ENCODE measurements around the gene CADPS. TPM values are rescaled to one million over a fixed set of nuclear protein-coding genes. Genes with fewer than 3 reads are reported as not detected.

Gene CADPS
- total RNA-seq, 5 donors from 2014 or later (not counting 1 experiment from before 2014, with no cell fraction given) = 0.49 TPM; not detected in 4

DNA sequence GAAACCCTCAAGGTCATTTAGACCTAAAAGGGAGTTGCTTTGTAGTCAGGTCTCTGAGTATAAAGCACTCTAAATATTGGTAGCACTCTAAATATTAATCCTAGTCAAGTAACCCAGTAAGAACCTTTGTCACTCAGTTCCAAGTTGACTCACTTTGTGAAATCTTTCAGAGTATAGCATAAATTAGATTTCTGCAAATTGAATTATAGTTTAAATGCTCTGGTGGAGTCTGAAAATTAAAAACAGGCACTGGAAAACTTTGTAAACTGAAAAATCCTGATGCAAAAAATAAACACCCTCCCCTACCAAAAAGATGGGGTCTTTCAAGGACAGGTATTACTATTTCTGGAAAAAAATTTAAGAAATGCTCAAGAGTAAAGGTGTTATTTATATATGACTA lies 305.6 kb downstream of the CADPS start:
- H3K4me1 ChIP-seq (ENCODE audit: control insufficient read depth in 1 of 2, extremely low read depth in 1 of 2, insufficient read depth in 2 of 2, low read length in 2 of 2) = no peaks in the 10 kb centered on the region
- no peaks in the 10 kb centered on the region for H3K27me3 ChIP-seq (replicated peaks in 1 of 2; ENCODE audit: control insufficient read depth in 2 of 2, extremely low read depth in 1 of 2, insufficient read depth in 2 of 2, low read length in 1 of 2)
- Mint-ChIP-seq H3K4me1 (no peaks in the 10 kb centered on the region), H3K36me3 (no peaks in the 10 kb centered on the region), H3K27me3 (peaks cover 6 to 7% of the 10 kb centered on the region in 2 donors), H3K27ac (no peak overlapping the region), H3K9me3 (no peaks in the 10 kb centered on the region), H3K4me3 (no peak overlapping the region)
- H3K4me3 ChIP-seq (ENCODE audit: control insufficient read depth in 1 of 2, extremely low read depth in 1 of 2, low read length in 1 of 2) = no peak overlapping the region
- POLR2A ChIA-PET = no interaction called here
- CTCF ChIA-PET = interaction anchor here in 1 of 2 donors (0.6 kb wide), 1 partner anchor 94 kb away, joined by 4 read pairs; no protein-coding TSS in a partner anchor
- H3K36me3 ChIP-seq (ENCODE audit: control insufficient read depth in 2 of 2, extremely low read depth in 1 of 2, insufficient read depth in 1 of 2, low read length in 1 of 2) = no peaks in the 10 kb centered on the region
- no peak for DNase-seq
- H3K27ac ChIP-seq (ENCODE audit: low read length) = no peak overlapping the region
- H3K9me3 ChIP-seq = no peaks in the 10 kb centered on the region
- no peak for ATAC-seq (replicated peaks in 1 of 4)

DNA sequence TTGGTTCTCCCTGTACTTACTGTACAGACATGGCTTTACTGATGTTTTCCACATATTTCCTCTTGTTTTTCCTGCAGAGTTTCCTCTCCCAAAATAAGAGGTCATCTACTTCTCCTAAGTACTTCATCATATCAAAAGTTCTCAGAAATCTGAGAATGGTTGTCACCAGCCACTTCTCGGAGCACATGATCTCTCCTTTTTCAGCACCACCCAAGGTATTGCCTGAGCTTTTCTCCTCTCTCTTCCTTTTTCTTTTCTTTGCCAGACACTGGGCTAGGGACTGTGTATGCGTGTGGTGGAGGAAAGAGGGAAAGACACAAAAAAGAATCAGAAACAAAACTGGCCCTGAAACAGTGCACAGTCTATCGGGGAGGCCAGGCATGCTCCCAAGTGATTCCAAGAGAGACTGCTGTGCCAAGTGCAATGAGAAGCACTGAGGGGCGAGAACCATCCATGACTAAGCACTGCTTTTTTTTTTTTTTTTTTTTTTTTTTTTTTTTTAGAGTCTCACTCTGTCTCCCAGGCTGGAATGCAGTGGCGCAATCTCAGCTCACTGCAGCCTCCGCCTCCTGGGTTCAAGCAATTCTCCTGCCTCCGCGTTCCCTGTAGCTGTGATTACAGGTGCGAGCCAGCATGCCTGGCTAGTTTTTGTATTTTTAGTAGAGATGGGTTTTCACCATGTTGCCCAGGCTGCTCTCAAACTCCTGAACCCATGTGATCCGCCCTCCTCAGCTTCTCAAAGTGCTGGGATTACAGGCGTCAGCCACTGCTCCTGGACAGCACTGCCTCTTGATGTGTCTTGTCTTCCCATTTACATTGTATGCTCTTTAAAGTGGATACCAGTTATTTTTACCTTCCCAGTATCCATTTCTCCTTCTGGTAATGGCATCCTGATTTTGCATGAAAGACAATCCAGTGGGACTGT lies 307.9 kb downstream of the CADPS start:
- Histone ChIP-seq H3K4me3 (ENCODE audit: control insufficient read depth in 1 of 2, extremely low read depth in 1 of 2, low read length in 1 of 2) (no peak overlapping the region), H3K9me3 (no peaks in the 10 kb centered on the region), H3K4me1 (ENCODE audit: control insufficient read depth in 1 of 2, extremely low read depth in 1 of 2, insufficient read depth in 2 of 2, low read length in 2 of 2) (no peaks in the 10 kb centered on the region), H3K27ac (ENCODE audit: low read length) (no peak overlapping the region), H3K36me3 (ENCODE audit: control insufficient read depth in 2 of 2, extremely low read depth in 1 of 2, insufficient read depth in 1 of 2, low read length in 1 of 2) (no peaks in the 10 kb centered on the region), H3K27me3 (replicated peaks in 1 of 2; ENCODE audit: control insufficient read depth in 2 of 2, extremely low read depth in 1 of 2, insufficient read depth in 2 of 2, low read length in 1 of 2) (no peaks in the 10 kb centered on the region)
- no peaks in the 10 kb centered on the region for H3K9me3 Mint-ChIP-seq
- H3K27me3 Mint-ChIP-seq = peaks cover 0 to 6% of the 10 kb centered on the region in 2 donors
- H3K4me3 Mint-ChIP-seq = no peak overlapping the region
- DNase-seq (no peak), ATAC-seq (replicated peaks in 1 of 4) (no peak)
- H3K36me3 Mint-ChIP-seq = no peaks in the 10 kb centered on the region
- POLR2A ChIA-PET = no interaction called here
- 63% methylated on average over 2 of the region's 11 CpGs for WGBS (ENCODE audit: insufficient coverage)
- no peaks in the 10 kb centered on the region for H3K4me1 Mint-ChIP-seq
- no peak overlapping the region for H3K27ac Mint-ChIP-seq
- CTCF ChIA-PET = no interaction called here

DNA sequence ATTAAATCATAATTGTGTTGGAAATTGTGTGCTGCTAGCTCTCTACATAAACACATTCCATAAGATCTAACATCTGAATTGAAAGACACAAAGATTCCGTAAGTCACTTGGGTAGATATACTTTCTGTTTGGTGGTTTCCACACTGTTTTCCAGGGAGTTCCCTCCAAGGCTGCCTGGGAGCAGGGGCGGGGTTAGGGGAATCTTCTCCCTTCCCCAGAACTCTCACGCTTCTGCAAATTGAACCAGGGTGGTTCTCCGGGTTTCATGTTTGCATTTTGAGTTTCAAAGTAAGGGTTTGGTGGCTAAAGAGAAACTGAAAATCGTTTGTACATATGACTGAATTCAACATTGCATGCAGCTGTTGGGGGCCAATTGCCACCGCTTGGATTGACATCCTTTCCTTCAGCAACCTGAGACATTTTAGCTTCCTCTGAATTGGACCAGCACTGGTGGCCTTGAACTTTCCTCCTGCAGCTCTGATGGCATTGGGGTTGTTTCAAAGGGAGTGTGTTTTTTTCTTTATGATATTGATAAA lies 309.1 kb downstream of the CADPS start:
- no peak overlapping the region for H3K4me3 ChIP-seq (ENCODE audit: control insufficient read depth in 1 of 2, extremely low read depth in 1 of 2, low read length in 1 of 2)
- WGBS (ENCODE audit: insufficient coverage) = no CpG with 5 or more reads among the region's 6 CpGs
- ChIA-PET POLR2A (no interaction called here), CTCF (no interaction called here)
- no peaks in the 10 kb centered on the region for H3K4me1 ChIP-seq (ENCODE audit: control insufficient read depth in 1 of 2, extremely low read depth in 1 of 2, insufficient read depth in 2 of 2, low read length in 2 of 2)
- no peak for DNase-seq
- H3K4me3 Mint-ChIP-seq = no peak overlapping the region
- no peaks in the 10 kb centered on the region for H3K27me3 ChIP-seq (replicated peaks in 1 of 2; ENCODE audit: control insufficient read depth in 2 of 2, extremely low read depth in 1 of 2, insufficient read depth in 2 of 2, low read length in 1 of 2)
- peaks cover 0 to 3% of the 10 kb centered on the region in 2 donors for H3K27me3 Mint-ChIP-seq
- H3K4me1 Mint-ChIP-seq = no peaks in the 10 kb centered on the region
- no peaks in the 10 kb centered on the region for H3K36me3 ChIP-seq (ENCODE audit: control insufficient read depth in 2 of 2, extremely low read depth in 1 of 2, insufficient read depth in 1 of 2, low read length in 1 of 2)
- H3K9me3 Mint-ChIP-seq = no peaks in the 10 kb centered on the region
- ATAC-seq (replicated peaks in 1 of 4) = no peak
- no peak overlapping the region for H3K27ac Mint-ChIP-seq
- H3K36me3 Mint-ChIP-seq = no peaks in the 10 kb centered on the region
- no peak overlapping the region for H3K27ac ChIP-seq (ENCODE audit: low read length)
- H3K9me3 ChIP-seq = no peaks in the 10 kb centered on the region

DNA sequence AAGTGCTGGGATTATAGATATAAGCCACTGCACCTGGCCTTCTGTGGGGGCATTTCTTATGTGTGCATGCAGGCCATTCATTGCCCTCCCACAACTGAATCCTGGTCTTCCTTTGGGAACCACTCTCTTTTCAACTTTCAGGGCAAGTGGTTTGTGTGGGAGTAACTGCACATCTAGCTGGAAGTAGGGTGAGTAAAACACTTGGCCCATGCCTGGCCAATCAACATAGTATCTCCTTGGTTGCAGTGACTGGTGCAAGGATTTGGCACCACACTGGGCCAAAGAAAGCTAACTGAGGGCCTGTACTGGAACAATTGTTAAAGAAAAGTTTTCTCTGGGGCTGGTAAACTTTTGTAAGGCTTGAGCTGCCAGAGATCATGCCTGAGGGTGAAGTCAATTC lies 312.6 kb downstream of the CADPS start:
- DNase-seq (no peak), ATAC-seq (replicated peaks in 1 of 4) (no peak)
- H3K27ac ChIP-seq (ENCODE audit: low read length) = no peak overlapping the region
- no peak overlapping the region for H3K4me3 ChIP-seq (ENCODE audit: control insufficient read depth in 1 of 2, extremely low read depth in 1 of 2, low read length in 1 of 2)
- Mint-ChIP-seq H3K4me1 (no peaks in the 10 kb centered on the region), H3K27me3 (no peaks in the 10 kb centered on the region), H3K9me3 (no peaks in the 10 kb centered on the region), H3K36me3 (no peaks in the 10 kb centered on the region), H3K27ac (no peak overlapping the region), H3K4me3 (no peak overlapping the region)
- ChIA-PET CTCF (interaction anchor here in 1 of 2 donors (0.6 kb wide), 1 partner anchor 14 kb away, joined by 3 read pairs; no protein-coding TSS in a partner anchor), POLR2A (no interaction called here)
- no peaks in the 10 kb centered on the region for H3K36me3 ChIP-seq (ENCODE audit: control insufficient read depth in 2 of 2, extremely low read depth in 1 of 2, insufficient read depth in 1 of 2, low read length in 1 of 2)
- H3K4me1 ChIP-seq (ENCODE audit: control insufficient read depth in 1 of 2, extremely low read depth in 1 of 2, insufficient read depth in 2 of 2, low read length in 2 of 2) = no peaks in the 10 kb centered on the region
- H3K9me3 ChIP-seq = no peaks in the 10 kb centered on the region
- no peaks in the 10 kb centered on the region for H3K27me3 ChIP-seq (replicated peaks in 1 of 2; ENCODE audit: control insufficient read depth in 2 of 2, extremely low read depth in 1 of 2, insufficient read depth in 2 of 2, low read length in 1 of 2)

DNA sequence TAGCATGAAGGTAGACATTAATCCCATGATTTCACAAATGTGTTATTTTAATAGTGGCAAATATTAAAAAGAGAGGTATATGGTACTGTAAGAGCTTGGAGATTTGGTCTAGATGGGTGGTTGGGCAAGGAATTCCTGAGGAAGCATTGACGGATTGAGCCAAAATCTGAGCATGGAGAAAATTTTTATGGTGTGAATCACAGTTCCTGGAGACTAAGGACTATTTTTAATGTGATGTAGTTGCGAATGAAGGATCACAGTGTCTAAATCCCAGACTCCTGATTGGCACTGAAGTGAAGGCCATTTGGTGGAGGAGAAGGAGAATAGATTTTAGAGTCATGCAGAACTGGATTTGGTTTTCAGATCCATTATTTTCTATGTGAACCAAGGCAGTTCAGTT lies 313.2 kb downstream of the CADPS start:
- Histone ChIP-seq H3K4me1 (ENCODE audit: control insufficient read depth in 1 of 2, extremely low read depth in 1 of 2, insufficient read depth in 2 of 2, low read length in 2 of 2) (no peaks in the 10 kb centered on the region), H3K36me3 (ENCODE audit: control insufficient read depth in 2 of 2, extremely low read depth in 1 of 2, insufficient read depth in 1 of 2, low read length in 1 of 2) (no peaks in the 10 kb centered on the region), H3K9me3 (no peaks in the 10 kb centered on the region), H3K27me3 (replicated peaks in 1 of 2; ENCODE audit: control insufficient read depth in 2 of 2, extremely low read depth in 1 of 2, insufficient read depth in 2 of 2, low read length in 1 of 2) (no peaks in the 10 kb centered on the region), H3K4me3 (ENCODE audit: control insufficient read depth in 1 of 2, extremely low read depth in 1 of 2, low read length in 1 of 2) (no peak overlapping the region), H3K27ac (ENCODE audit: low read length) (no peak overlapping the region)
- Mint-ChIP-seq H3K27me3 (no peaks in the 10 kb centered on the region), H3K4me3 (no peak overlapping the region), H3K36me3 (no peaks in the 10 kb centered on the region), H3K27ac (no peak overlapping the region), H3K4me1 (no peaks in the 10 kb centered on the region), H3K9me3 (no peaks in the 10 kb centered on the region)
- WGBS (ENCODE audit: insufficient coverage) = 73% methylated on average over 2 of the region's 2 CpGs
- no peak for DNase-seq
- CTCF ChIA-PET = interaction anchor here in 1 of 2 donors (0.6 kb wide), 1 partner anchor 15 kb away, joined by 3 read pairs; no protein-coding TSS in a partner anchor
- no peak for ATAC-seq (replicated peaks in 1 of 4)
- POLR2A ChIA-PET = no interaction called here

DNA sequence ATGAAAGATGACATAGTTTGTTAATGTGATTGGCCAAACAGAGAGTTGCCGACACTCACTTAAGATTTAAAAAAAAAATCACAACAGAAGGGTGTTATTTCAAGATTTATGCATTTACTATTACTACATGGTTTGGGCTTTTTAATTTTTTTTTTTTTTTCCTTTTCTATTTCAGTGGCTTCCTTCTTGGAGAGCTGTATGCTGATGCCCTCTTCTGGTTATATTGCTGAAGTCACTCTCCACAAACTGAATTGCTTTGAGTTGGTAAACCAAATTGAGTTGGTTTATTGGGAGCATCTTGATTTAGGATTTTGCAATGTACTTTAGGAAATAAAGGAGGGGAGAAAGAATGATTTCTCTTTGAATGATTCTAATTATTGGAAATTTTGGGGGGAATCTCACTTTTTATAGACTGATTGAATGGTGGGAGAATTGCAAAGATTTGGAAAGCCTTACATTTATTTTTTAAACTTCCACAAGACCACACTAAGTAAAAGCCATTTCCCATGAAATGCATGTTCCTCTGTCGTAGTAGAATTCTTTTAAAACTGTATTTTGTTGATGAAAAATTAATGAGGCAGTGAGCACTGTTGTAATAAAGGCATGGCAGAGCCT lies 315.3 kb downstream of the CADPS start:
- Histone ChIP-seq H3K27ac (ENCODE audit: low read length) (no peak overlapping the region), H3K4me3 (ENCODE audit: control insufficient read depth in 1 of 2, extremely low read depth in 1 of 2, low read length in 1 of 2) (no peak overlapping the region), H3K4me1 (ENCODE audit: control insufficient read depth in 1 of 2, extremely low read depth in 1 of 2, insufficient read depth in 2 of 2, low read length in 2 of 2) (no peaks in the 10 kb centered on the region), H3K9me3 (no peaks in the 10 kb centered on the region), H3K27me3 (replicated peaks in 1 of 2; ENCODE audit: control insufficient read depth in 2 of 2, extremely low read depth in 1 of 2, insufficient read depth in 2 of 2, low read length in 1 of 2) (no peaks in the 10 kb centered on the region), H3K36me3 (ENCODE audit: control insufficient read depth in 2 of 2, extremely low read depth in 1 of 2, insufficient read depth in 1 of 2, low read length in 1 of 2) (no peaks in the 10 kb centered on the region)
- H3K27ac Mint-ChIP-seq = no peak overlapping the region
- H3K9me3 Mint-ChIP-seq = no peaks in the 10 kb centered on the region
- WGBS (ENCODE audit: insufficient coverage) = 0% methylated on average over 1 of the region's 2 CpGs
- CTCF ChIA-PET = no interaction called here
- no peaks in the 10 kb centered on the region for H3K27me3 Mint-ChIP-seq
- no peak for ATAC-seq (replicated peaks in 1 of 4)
- no peaks in the 10 kb centered on the region for H3K4me1 Mint-ChIP-seq
- POLR2A ChIA-PET = interaction anchor here in 1 of 2 donors (0.7 kb wide), 1 partner anchor 68 kb away, joined by 5 read pairs; no protein-coding TSS in a partner anchor
- no peak overlapping the region for H3K4me3 Mint-ChIP-seq
- no peak for DNase-seq
- no peaks in the 10 kb centered on the region for H3K36me3 Mint-ChIP-seq

Data from T-cell (primary cell).